Measurements from ENCODE around the gene IFNA14.

The IFNA14 gene

GRCh38 chr9:21266733-21267484 lies 27.1 kb upstream of the IFNA14 start:
- DNase-seq (ENCODE audit: low spot score): no peak
- no peak overlapping the region for H3K27ac ChIP-seq
- no peak overlapping the region for H3K4me3 ChIP-seq
- no peak for TF ChIP-seq CTCF (IDR thresholded peaks at IDR 0.05)

DNA sequence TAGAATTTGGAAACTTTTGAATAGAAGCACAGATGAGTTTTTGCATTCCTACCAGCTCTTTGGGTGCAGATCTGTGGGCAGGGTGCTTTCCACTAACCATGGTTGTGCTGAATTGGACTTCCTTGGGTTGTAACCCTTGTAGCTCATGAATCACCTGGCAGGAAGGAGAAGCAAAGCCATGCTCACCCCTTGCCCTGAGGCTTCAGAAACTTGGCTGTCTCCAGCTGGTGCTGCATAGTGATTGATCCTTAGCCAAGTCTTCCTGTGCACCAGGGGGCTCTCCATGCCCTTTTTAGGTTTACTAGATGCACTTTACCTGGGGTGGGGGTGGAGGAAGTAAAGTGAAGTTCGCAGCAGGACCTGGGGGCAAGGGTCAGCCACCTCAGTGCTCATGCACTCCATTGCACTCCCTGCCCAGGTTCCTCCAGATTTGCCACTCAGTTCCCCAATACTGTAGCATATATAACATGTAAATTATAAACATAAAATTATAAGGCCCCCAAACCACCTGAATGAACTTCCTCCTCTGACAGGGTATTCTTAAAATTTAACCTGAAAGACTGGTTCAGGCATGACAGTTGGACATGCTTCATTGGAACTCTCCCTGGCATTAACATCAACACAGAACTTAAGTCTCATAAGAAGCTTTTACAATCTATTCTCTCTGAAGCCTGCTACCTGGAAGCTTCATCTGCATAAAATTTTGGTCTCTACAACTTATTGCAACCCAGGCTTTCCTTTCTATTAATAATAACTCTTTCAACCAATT lies 25.8 kb upstream of the IFNA14 start:
- Histone ChIP-seq H3K27ac (no peak overlapping the region), H3K4me3 (no peak overlapping the region)
- no peak for DNase-seq (ENCODE audit: low spot score)
- no peak for TF ChIP-seq CTCF (IDR thresholded peaks at IDR 0.05)

- Histone ChIP-seq H3K27ac (no peak overlapping the region), H3K4me3 (no peak overlapping the region)
- no peak for TF ChIP-seq CTCF (IDR thresholded peaks at IDR 0.05)
- no peak for DNase-seq (ENCODE audit: low spot score)
Measured at GRCh38 chr9:21255538-21256212, 15.9 kb upstream of the IFNA14 start.

GRCh38 chr9:21252721-21253547 lies 13.1 kb upstream of the IFNA14 start:
- TF ChIP-seq CTCF (IDR thresholded peaks at IDR 0.05): no peak
- Histone ChIP-seq H3K27ac (no peak overlapping the region), H3K4me3 (no peak overlapping the region)
- DNase-seq (ENCODE audit: low spot score): no peak

DNA sequence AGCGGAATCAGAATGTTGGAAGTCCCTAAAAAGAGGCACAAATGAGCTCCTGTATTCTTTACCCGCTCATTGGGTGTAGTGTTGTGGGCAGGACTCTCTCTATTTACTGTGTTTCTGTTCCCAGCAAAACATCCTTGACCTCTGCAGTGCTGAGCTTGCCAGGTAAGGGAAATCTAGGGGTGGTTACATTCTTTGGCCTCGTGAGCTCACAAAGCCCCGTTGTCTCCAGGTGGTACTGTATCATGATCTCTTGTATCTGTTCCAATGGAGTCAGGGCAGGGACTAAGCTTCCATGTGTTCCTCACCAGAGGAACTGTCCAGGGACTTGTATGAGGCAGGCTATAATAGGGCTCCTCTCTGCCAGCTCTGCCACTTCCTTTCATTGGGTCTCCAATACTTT lies 11.8 kb upstream of the IFNA14 start:
- DNase-seq (ENCODE audit: low spot score): no peak
- Histone ChIP-seq H3K27ac (no peak overlapping the region), H3K4me3 (no peak overlapping the region)
- TF ChIP-seq CTCF (IDR thresholded peaks at IDR 0.05): no peak

DNA sequence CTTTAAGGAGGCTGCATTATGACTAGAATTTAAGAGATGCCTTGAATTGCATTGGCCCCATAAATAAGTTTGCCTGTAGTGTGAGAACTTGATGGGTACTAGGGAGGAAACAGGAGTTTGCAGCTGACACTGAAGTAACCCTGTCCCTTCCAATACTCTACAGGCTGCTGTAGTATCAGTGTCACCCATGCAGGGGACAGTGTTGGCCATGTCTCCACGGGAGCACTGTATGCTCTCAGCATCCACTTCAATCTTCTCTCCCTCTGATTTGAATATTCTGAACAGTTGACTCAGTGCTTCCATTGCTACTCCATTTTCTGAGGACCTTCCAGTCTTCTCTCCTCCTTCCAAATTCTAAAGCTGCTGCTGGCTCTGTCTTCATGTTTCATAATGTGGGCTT lies 11.4 kb upstream of the IFNA14 start:
- no peak for TF ChIP-seq CTCF (IDR thresholded peaks at IDR 0.05)
- no peak overlapping the region for H3K4me3 ChIP-seq
- no peak overlapping the region for H3K27ac ChIP-seq
- DNase-seq (ENCODE audit: low spot score): no peak
